ENCODE measurements around the gene BACH1.

BACH1 gene

GRCh38 chr21:29256126-29256910, 42.4 kb upstream of the BACH1 start:
- Histone ChIP-seq H4K20me1 (ENCODE audit: low read depth, low read length) (no peaks in the 10 kb centered on the region), H3K79me2 (ENCODE audit: insufficient read depth, low read length) (no peaks in the 10 kb centered on the region), H3K9me3 (ENCODE audit: insufficient read depth, low read length) (peaks cover 7% of the 10 kb centered on the region; the same call in 1 of the 2 replicates), H3K27me3 (ENCODE audit: low read length) (no peaks in the 10 kb centered on the region), H3K4me2 (ENCODE audit: low read depth, low read length, poor library complexity, severe bottlenecking) (no peak overlapping the region), H3K27ac (ENCODE audit: low read depth, low read length) (no peak overlapping the region), H3K36me3 (ENCODE audit: low read length) (no peaks in the 10 kb centered on the region), H2AFZ (ENCODE audit: low read depth, low read length, severe bottlenecking) (no peak overlapping the region), H3K9me2 (replicated peaks; ENCODE audit: insufficient read depth, low read length) (no peaks in the 10 kb centered on the region), H3K9ac (ENCODE audit: low read length) (no peak overlapping the region), H3F3A (ENCODE audit: insufficient read depth) (no peaks in the 10 kb centered on the region), H3K4me3 (ENCODE audit: insufficient read depth, low read length, poor library complexity, severe bottlenecking) (no peak overlapping the region)
- no peak for TF ChIP-seq CTCF (IDR thresholded peaks at IDR 0.05; ENCODE audit: insufficient read depth, low read length, poor library complexity, severe bottlenecking)
- no peak for TF ChIP-seq EZH2phosphoT487 (conservative IDR thresholded peaks at IDR 0.05; ENCODE audit: low read length)

- TF ChIP-seq CTCF (IDR thresholded peaks at IDR 0.05; ENCODE audit: insufficient read depth, low read length, poor library complexity, severe bottlenecking) (no peak), EZH2phosphoT487 (conservative IDR thresholded peaks at IDR 0.05; ENCODE audit: low read length) (no peak)
- Histone ChIP-seq H3K79me2 (ENCODE audit: insufficient read depth, low read length) (no peaks in the 10 kb centered on the region), H3K9me2 (replicated peaks; ENCODE audit: insufficient read depth, low read length) (no peaks in the 10 kb centered on the region), H3K27ac (ENCODE audit: low read depth, low read length) (no peak overlapping the region), H3K27me3 (ENCODE audit: low read length) (no peaks in the 10 kb centered on the region), H3K9me3 (ENCODE audit: insufficient read depth, low read length) (peaks cover 7% of the 10 kb centered on the region; the same call in 1 of the 2 replicates), H2AFZ (ENCODE audit: low read depth, low read length, severe bottlenecking) (no peak overlapping the region), H4K20me1 (ENCODE audit: low read depth, low read length) (no peaks in the 10 kb centered on the region), H3K4me2 (ENCODE audit: low read depth, low read length, poor library complexity, severe bottlenecking) (no peak overlapping the region), H3K9ac (ENCODE audit: low read length) (no peak overlapping the region), H3K36me3 (ENCODE audit: low read length) (no peaks in the 10 kb centered on the region), H3K4me3 (ENCODE audit: insufficient read depth, low read length, poor library complexity, severe bottlenecking) (no peak overlapping the region), H3F3A (ENCODE audit: insufficient read depth) (no peaks in the 10 kb centered on the region)
Observed at GRCh38 chr21:29257701-29258100, 41.0 kb upstream of the BACH1 start.

- H3K4me2 ChIP-seq (ENCODE audit: low read depth, low read length, poor library complexity, severe bottlenecking): no peak overlapping the region
- H2AFZ ChIP-seq (ENCODE audit: low read depth, low read length, severe bottlenecking): no peak overlapping the region
- H3K9ac ChIP-seq (ENCODE audit: low read length): no peak overlapping the region
- H3K27me3 ChIP-seq (ENCODE audit: low read length): no peaks in the 10 kb centered on the region
- TF ChIP-seq CTCF (IDR thresholded peaks at IDR 0.05; ENCODE audit: insufficient read depth, low read length, poor library complexity, severe bottlenecking) (no peak), EZH2phosphoT487 (conservative IDR thresholded peaks at IDR 0.05; ENCODE audit: low read length) (no peak)
- no peaks in the 10 kb centered on the region for H3K79me2 ChIP-seq (ENCODE audit: insufficient read depth, low read length)
- H3K27ac ChIP-seq (ENCODE audit: low read depth, low read length): no peak overlapping the region
- no peaks in the 10 kb centered on the region for H3F3A ChIP-seq (ENCODE audit: insufficient read depth)
- H4K20me1 ChIP-seq (ENCODE audit: low read depth, low read length): no peaks in the 10 kb centered on the region
- peaks cover 7% of the 10 kb centered on the region; the same call in 1 of the 2 replicates for H3K9me3 ChIP-seq (ENCODE audit: insufficient read depth, low read length)
- H3K4me3 ChIP-seq (ENCODE audit: insufficient read depth, low read length, poor library complexity, severe bottlenecking): no peak overlapping the region
- H3K9me2 ChIP-seq (replicated peaks; ENCODE audit: insufficient read depth, low read length): no peaks in the 10 kb centered on the region
- H3K36me3 ChIP-seq (ENCODE audit: low read length): no peaks in the 10 kb centered on the region
Observed at GRCh38 chr21:29258626-29259338, 39.9 kb upstream of the BACH1 start.

All from SU-DHL-6 (cell line).